Measurements from ENCODE around the gene MUS81. TPM values are rescaled to one million over a fixed set of nuclear protein-coding genes. Genes with fewer than 3 reads are reported as not detected.

Gene MUS81
- total RNA-seq, 1 donor from 2014 or later = 37.8 TPM

DNA sequence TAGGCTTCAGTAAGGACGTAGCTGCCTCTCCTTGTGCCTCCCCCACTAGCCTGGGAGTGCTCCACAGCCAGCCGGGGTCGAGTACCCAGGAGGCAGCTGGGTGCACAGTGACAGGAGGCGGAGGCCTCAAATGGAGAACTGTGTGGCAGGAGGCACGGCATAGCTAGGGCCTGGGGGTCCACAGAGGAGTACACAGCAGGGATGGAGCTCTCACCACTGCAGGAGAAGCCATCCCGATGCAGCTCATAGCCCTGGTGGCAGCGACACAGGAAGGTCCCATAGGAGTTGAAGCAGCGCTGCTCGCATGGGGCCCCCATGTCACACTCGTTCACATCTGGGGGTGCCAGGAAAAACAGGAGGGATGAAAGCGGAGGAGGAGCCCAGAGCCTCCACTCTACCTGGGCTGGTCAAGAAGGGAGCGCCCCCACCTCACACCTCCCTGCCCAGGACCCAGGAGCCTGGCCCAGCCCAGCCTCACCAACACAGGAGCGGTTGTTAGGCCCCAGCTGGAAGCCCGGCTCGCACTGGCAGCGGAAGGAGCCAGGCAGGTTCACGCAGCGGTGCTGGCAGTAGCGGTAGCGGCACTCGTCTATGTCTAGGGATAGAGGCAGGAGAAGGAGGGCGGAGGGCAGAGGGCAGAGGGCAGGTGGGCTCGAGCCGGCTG is 9.5 kb downstream of the MUS81 start:
- ATAC-seq = no peak
- peak; percentile 34 for DNase-seq
- intact Hi-C loops (cut with micrococcal nuclease) = no loop called here

DNA sequence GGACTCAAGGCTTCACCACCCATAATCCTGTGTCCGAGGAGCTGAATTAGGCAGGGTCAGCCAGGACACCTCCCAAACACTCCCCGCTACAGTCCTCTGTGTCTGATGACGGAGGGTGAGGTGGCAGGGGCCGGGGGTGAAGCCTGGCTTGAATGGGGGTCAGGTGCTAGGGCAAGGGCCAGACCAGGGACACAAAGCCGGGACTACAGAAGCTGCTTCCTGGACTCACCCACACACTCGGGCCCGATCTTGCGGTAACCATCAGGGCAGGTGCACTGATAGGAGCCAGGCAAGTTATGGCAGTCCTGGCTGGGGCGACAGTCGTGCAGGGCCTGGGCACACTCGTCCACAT is 10.1 kb downstream of the MUS81 start:
- DNase-seq (peak; percentile 29), ATAC-seq (no peak)
- intact Hi-C loops (cut with micrococcal nuclease) = no loop called here

DNA sequence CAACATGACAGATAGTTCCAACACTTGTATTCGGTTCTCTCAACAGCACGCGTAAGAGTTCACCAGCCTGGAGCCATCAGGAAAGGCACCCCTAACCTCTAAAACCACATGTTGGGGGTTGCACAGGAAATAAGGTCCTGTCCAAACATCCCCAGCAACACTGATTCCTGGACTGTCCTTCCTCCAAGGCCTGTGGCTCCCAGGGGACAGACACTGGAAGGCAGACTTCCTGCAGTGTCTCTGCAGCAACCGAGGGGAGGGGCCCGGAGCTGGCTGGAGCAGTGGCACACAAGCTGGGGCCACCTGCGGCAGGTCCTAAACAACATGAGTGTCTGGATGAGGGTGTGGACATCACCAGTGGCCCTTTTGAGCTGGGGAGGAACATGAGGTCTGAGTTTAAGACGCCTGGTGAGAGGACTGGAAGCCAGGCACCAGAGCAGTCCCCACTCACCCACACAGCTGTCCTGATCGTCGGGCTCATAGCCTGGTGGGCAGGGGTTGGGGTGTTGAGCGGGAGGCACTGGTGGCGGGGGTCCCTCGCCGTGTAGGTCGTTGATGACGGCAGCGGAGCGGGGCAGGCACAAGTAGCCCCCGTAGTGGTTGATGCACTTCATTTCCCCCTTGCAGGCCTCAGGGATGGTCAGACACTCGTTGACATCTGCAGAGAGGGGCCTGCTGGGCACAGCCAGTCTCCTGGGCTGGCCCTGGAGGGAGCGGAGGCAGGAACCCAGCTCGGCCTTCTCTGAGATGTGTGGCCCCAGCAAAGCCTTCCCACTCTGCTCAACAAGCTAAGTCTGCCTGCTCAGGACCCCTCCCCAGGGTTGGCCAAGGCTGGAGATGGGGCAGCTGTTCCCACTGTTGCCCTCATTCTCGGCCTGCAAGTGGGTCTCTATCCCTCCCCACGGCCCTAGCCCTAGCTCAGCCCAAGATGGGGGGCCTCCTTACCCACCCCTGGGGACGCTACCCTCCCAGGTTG is 10.8 kb downstream of the MUS81 start:
- no peak for ATAC-seq
- DNase-seq = peak; percentile 71
- intact Hi-C loops (cut with micrococcal nuclease) = no loop called here

DNA sequence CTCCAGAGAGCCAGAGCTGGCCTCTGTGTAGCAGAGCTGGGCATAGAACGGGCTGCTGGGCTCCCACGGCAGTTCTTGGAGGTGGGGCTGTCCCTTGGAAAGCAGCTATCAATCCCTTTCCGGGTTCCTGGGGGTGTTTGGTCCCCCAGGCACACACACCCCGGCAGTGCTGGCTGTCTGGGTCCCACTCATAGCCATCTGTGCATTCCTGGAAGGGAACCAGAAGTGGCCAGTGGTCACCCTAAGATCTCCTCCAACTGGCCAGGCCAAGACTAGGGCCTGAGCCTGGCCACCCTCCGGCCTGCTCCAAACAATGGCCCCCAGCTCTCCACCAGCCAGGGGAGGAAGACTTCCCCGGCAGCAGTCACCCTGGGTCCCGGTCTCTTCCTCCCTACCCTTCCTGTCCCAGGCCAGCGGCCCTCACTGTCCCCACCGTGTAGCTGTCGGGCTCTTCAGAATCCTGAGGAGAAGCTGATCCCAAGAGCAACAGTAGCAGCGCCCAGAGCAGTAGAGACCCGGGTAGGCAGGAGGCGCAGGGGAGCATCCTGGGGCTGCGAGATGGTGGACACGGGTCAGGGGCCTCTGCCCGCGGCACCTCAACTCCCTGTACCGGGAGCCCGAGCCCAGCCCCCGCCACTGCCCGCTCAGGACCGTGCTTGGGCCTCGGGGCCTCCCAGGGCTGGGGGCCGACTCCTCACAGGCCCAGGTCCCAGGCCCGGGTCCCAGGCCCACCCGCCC is 11.7 kb downstream of the MUS81 start:
- DNase-seq = peak; percentile 64
- peak; percentile 16 for ATAC-seq
- intact Hi-C loops (cut with micrococcal nuclease) = no loop called here

DNA sequence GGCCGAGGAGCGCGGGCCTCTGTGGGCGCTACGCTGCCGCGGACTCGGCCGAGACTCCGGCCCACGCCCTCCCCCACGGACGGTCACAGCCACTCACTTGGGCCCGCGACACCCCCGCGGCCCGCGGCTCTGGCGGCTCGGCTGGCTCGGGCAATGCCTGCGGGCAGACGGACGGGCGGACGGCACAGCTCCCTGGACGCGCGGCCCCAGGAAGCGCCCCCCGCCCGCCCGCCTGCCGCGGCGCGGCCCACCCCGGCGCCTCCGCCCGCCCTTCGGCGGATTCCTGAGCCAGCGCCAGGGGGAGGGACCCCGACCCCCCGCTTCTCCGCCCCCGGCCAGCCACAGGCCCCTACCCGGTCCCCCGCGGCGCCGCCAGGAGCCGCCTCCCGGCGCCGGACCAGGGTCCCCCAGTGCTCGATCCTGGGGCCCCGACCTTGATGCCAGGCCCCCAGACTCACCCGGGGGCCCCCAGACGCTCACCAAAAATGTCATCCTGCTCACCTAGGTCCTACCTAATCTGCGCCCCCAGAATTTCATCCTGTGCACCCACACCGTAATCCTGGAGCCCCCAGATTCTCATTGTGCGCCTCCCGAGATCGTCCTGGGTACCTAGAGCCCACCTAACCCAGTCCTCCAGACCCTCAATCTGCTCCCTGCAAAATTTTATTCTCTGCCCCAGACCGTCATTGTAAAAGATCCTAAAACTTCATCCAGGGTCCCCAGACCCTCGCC is 12.5 kb downstream of the MUS81 start, which contains the start of gene EFEMP2:
Gene EFEMP2 (minus strand): TSS at position 215 of the 732 bp plus-strand sequence. CDS start 446 bp downstream, outside the sequence.
- ATAC-seq = peak; percentile 57
- peak; percentile 76 for DNase-seq
- intact Hi-C loops (cut with micrococcal nuclease) = no loop called here

DNA sequence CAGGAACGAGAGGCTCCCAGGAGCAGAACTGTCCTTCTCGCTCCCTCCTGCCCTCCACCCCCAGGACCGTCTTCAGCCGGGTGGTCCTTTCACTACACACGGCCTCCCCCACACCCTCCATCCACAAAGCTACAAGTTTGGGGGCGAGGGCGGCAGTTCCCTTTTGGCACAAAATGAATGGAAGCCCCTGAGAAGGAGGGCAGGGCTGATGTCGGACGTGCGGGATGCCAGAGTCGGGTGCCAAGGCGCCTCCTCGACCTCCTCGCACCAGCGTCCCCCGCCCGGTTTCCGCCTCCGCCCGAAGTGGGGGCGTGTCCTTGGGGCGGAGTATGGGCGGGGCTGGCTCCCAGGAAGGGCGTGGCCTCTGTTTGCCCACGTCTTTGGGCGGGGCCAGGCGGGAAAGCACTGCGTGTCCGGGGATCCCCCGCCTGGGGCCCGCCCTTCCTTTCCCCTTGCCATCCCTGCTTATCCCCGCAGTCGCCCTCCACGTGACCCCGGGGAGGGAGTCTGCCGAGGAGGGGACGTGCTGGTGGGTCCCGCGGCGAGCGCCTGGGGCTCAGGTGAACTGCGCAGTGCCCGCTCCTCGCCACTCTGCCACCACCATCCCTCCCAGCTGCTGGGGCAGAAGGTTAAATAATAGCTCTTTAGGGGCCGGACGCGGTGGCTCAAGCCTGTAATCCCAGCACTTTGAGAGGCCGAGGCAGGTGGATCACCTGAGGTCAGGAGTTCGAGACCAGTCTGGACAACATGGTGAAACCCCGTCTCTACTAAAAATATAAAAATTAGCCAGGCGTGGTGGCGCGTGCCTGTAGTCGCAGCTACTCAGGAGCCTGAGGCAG is 13.3 kb downstream of the MUS81 start:
- intact Hi-C loops (cut with micrococcal nuclease) = no loop called here
- ATAC-seq = peak; percentile 94
- DNase-seq = peak; percentile 98

DNA sequence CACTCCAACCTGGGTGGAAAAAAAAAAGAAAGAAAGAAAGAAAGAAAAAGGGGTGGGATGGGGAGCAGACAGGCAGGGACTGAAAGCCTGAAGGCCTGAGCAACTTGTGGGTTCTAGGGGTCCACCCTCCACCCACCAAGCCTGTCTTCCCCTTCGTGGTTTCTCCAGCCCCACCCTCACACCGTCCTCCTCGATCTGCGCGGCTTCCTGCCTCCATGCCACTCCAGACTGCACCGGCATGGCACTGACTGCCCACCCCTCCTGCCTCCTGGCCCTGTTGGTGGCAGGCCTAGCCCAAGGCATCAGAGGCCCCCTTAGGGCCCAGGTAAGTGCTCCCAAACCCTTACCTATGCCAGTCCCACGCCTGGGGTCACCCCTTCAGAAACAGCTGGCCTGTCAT is 19.4 kb downstream of the MUS81 start, which contains the start of gene CTSW:
Gene CTSW (plus strand): TSS at position 221 of the 400 bp plus-strand sequence. CDS start 18 bp downstream, at position 239.
- intact Hi-C loops (cut with micrococcal nuclease) = loop anchor here (10.0 kb wide), 1 partner anchor 105 kb away; no protein-coding TSS in a partner anchor
- ATAC-seq = no peak
- DNase-seq = peak; percentile 35

DNA sequence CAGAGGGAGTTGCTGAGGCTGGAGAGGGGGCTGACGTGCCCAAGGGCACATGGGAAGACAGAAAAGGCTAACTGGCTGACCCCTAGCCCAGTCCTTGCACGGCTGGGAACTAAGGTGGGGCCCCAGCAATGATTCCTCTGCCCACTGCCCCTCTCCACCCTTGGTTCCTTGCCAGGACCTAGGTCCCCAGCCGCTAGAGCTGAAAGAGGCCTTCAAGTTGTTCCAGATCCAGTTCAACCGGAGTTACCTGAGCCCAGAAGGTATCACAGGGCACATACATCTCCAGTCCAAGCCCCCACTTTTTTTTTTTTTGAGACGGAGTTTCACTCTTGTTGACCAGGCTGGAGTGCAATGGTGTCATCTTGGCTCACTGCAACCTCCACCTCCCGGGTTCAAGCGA is 19.8 kb downstream of the MUS81 start:
- ATAC-seq (no peak), DNase-seq (peak; percentile 14)
- intact Hi-C loops (cut with micrococcal nuclease) = loop anchor here (10.0 kb wide), 1 partner anchor 105 kb away; no protein-coding TSS in a partner anchor

DNA sequence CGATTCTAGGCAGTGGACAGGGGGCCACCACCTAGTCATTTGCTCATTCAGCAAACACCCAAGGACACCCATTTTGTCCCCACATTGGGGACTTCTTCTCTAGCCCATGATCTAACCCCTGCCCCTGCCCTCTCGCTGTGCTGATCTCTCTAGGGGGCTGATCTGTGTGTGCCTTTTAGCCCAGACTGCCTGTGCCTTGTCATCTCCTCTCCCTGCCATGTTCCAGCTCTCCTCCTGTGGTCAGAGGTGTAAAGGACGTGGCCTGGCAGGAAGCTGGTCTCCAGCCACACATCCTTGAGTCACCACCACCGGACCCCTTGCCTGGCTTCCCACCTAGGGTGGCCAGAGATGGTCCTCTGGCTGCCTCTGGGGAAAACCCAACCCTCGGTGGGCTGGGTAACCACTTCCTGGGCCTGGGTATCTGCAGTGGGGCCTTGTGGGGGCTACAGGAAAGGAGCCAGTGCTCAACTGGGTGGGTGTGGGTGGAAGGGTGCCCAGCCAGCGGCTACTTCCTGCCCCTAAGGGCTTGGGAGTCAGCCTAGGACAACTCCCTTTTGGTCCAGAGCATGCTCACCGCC is 20.7 kb downstream of the MUS81 start:
- DNase-seq (peak; percentile 20), ATAC-seq (no peak)
- intact Hi-C loops (cut with micrococcal nuclease) = loop anchor here (10.0 kb wide), 1 partner anchor 104 kb away; no protein-coding TSS in a partner anchor

DNA sequence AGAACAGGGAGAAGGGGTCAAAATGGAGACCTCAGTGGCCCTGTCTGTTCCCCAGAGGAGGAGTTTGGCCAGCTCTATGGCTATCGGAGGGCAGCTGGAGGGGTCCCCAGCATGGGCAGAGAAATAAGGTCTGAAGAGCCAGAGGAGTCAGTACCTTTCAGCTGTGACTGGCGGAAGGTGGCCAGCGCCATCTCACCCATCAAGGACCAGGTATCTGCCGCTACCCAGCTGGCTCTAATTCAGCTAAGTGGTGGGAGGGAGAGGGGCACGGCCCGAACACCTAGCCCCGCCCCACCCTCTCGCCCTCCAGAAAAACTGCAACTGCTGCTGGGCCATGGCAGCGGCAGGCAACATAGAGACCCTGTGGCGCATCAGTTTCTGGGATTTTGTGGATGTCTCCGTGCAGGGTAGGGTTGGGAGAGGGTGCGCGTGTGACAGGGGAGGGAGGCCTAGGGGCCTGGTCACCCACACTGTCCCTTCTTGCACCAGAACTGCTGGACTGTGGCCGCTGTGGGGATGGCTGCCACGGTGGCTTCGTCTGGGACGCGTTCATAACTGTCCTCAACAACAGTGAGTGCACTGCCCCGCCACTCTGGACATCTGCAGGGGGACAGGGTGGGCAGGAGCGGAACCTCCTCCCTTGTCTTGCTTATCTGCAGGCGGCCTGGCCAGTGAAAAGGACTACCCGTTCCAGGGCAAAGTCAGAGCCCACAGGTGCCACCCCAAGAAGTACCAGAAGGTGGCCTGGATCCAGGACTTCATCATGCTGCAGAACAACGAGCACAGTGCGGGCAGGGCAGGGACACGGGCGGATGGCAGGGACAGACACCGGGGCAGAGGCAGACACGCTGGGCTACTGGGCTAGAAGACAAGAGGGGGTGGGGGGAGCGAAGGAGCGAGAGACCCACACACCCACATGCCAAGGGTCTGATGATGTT is 22.2 kb downstream of the MUS81 start:
- ATAC-seq (no peak), DNase-seq (peak; percentile 21)
- intact Hi-C loops (cut with micrococcal nuclease) = loop anchor here (10.0 kb wide), 1 partner anchor 102 kb away; no protein-coding TSS in a partner anchor

DNA sequence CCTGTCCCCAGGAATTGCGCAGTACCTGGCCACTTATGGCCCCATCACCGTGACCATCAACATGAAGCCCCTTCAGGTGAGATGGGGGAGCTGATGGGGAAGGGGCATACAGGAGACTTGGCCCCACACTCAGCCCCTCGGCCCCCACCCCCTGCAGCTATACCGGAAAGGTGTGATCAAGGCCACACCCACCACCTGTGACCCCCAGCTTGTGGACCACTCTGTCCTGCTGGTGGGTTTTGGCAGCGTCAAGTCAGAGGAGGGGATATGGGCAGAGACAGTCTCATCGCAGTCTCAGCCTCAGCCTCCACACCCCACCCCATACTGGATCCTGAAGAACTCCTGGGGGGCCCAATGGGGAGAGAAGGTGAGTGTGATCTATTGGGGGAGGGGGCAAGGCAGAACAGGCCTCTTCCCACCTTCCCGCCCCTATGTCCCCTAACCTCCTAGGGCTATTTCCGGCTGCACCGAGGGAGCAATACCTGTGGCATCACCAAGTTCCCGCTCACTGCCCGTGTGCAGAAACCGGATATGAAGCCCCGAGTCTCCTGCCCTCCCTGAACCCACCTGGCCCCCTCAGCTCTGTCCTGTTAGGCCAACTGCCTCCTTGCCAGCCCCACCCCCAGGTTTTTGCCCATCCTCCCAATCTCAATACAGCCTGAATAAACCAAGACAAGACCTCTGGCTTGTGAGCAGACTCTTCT is 23.0 kb downstream of the MUS81 start:
- DNase-seq (peak; percentile 30), ATAC-seq (no peak)
- intact Hi-C loops (cut with micrococcal nuclease) = loop anchor here (10.0 kb wide), 1 partner anchor 102 kb away; no protein-coding TSS in a partner anchor

DNA sequence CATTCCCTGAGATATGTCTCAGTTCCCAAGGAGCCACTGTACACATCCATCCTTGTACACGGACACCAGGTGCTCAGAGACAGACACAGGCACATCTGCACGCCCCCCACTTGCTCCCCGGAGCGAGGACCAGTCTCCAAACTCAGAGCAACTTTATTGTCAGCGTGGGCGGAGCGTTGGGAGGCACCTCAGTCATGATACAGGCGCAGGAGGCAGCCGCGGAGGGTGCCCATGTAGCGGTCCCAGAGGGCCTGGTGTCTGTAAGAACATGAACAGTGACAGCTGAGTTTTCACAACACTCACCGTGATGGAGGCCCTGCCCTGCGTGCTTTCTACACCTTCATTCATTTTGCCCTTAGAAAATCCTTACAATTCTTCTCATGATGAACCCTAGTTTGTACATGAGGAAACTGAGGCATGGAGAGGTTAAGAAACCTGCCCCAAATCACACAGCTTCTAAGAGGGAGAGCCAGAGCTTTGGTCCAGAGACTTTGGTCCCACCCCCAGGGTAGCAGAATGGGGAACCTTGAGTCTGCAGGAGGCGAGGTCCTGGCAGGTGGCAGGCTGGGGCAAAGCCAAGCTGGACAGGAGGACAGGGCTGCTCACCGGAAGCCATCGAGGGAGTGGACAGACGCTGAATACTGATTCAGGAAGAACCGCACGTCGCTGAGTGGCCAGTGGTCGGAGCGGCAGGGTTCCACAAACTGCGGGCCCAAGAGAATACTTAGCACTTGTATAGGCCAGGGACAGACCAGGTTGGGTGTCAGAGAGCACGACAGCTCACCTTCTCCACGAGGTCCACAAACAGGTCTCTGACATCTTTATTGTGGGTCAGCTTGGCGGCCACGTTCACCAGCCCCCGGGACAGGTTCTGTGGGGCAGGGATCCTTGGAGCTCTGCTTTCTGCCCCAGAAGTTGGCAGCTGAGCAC is 23.8 kb downstream of the MUS81 start:
- intact Hi-C loops (cut with micrococcal nuclease) = loop anchor here (10.0 kb wide), 1 partner anchor 101 kb away; no protein-coding TSS in a partner anchor
- DNase-seq (peak; percentile 25), ATAC-seq (no peak)

DNA sequence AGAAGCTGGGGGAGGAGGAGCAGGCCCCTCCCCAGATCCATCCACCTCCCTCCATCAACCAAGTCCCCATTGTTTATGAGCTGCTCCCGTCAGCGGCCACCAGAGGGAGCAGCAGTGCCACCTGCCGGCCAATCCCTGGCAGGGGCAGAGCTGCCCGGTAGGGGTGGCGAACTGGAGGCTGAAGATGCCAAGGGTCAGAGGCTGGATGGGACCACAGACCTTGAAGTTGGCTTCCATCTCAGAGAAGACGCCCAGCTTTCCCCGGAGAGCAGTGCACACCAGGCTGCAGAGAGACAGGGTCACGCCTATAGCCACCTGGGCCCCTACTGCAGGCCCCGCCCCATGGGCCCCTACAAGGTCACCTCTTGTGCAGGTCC is 24.5 kb downstream of the MUS81 start:
- peak; percentile 85 for DNase-seq
- intact Hi-C loops (cut with micrococcal nuclease) = loop anchor here (10.0 kb wide), 1 partner anchor 100 kb away; no protein-coding TSS in a partner anchor
- peak; percentile 27 for ATAC-seq

DNA sequence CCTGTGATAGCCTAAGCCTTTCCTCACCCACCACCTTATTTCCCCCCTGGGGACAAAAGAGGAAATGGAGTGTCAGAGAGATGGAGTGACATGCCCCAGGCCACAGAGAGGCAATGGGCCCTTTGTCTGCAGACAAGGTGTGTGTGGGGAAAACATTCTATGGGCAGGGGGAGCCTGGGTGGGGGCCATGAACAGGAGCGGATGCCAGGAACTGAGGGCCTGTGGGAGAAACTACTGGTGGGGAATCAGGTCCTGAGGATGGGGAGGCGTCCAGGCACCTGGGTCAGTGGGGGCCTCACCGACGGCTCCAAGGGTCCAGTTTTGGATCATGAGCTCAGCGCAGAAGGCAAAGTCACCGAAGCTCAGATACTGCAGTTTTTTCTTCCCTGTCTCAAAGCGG is 25.0 kb downstream of the MUS81 start:
- intact Hi-C loops (cut with micrococcal nuclease) = loop anchor here (10.0 kb wide), 1 partner anchor 100 kb away; no protein-coding TSS in a partner anchor
- ATAC-seq (no peak), DNase-seq (peak; percentile 24)
